A549 (cell line): ENCODE measurements around the gene TECR. TPM values are rescaled to one million over a fixed set of nuclear protein-coding genes. Genes with fewer than 3 reads are reported as not detected.

Source experiments
- ATAC-seq, 2 experiments: fragments of 200-7000 bp in 1 of 2; fragments of >200 bp in 1 of 2; cut with Nextera tagmentation in 1 of 2; cut with Tn5 transposase in 1 of 2; 3 replicates each; pipeline versions ENCODE4 v1.8.0 to v1.9.1; 2018 to 2020; ENCODE audit warnings: mild to moderate bottlenecking in 1 of 2, moderate library complexity in 1 of 2
- CTCF ChIA-PET: fragments of 300-600 bp; sonication (Branson Sonifier 250); formaldehyde crosslinking; extraction: SDS; loops from one replicate; lab custom pipeline; 2021; ENCODE audit warnings: antibody characterized with exemption, inconsistent platforms; lab: Yijun Ruan, JAX
- POLR2A ChIA-PET: fragments of 350-600 bp; formaldehyde crosslinking; extraction: SDS; loops from one replicate; lab custom pipeline; 2021; ENCODE audit warnings: antibody characterized with exemption, inconsistent platforms; lab: Yijun Ruan, JAX
- DNase-seq, 2 experiments: peaks; one replicate each; pipeline versions ENCODE4 v3.0.0 to v3.0.0-alpha.2; 2011 to 2016; ENCODE audit warnings: low read depth in 1 of 2, low spot score in 1 of 2
- FAIRE-seq: peaks from 2 replicates; lab custom pipeline; 2011; peaks lifted over from hg19 to GRCh38; lab: Jason Lieb, UNC
- H3K27ac ChIP-seq, 2 experiments: fragments of >200 bp; sonication (Bioruptor Twin); formaldehyde crosslinking; 3 replicates each; pipeline ENCODE4 v1.5.1; 2016 to 2017
- H3K4me1 ChIP-seq: fragments of >200 bp; sonication (Bioruptor Twin); formaldehyde crosslinking; 3 replicates; pipeline ENCODE4 v1.6.1; 2016
- H3K4me2 ChIP-seq: fragments of >200 bp; sonication (Bioruptor Twin); formaldehyde crosslinking; 3 replicates; pipeline ENCODE4 v1.6.1; 2016
- H3K4me3 ChIP-seq: fragments of >200 bp; sonication (Bioruptor Twin); formaldehyde crosslinking; 3 replicates; pipeline ENCODE4 v1.5.1; 2016
- H3K9me3 ChIP-seq: fragments of >200 bp; sonication (Bioruptor Twin); formaldehyde crosslinking; 3 replicates; pipeline ENCODE4 v1.6.1; 2016
- CBX2 ChIP-seq: fragments of 200-600 bp; sonication (generic); IDR thresholded peaks from 2 replicates; pipeline ENCODE4 v1.6.1; 2016; ENCODE audit warnings: low read depth, mild to moderate bottlenecking, borderline replicate concordance
- CBX8 ChIP-seq: fragments of 200-600 bp; sonication (generic); IDR thresholded peaks from 2 replicates; pipeline ENCODE4 v1.6.1; 2016
- CHD2 ChIP-seq: fragments of 150-350 bp; IDR thresholded peaks from 2 replicates; pipeline ENCODE4 v1.6.1; 2014; ENCODE audit warnings: low read length; ENCODE audit not compliant: partially characterized antibody
- CHD4 ChIP-seq: fragments of 200-600 bp; sonication (generic); IDR thresholded peaks from 2 replicates; pipeline ENCODE4 v1.6.1; 2016; ENCODE audit warnings: antibody characterized with exemption, mild to moderate bottlenecking, borderline replicate concordance
- EHMT2 ChIP-seq: fragments of 200-600 bp; sonication (generic); IDR thresholded peaks from 2 replicates; pipeline ENCODE4 v1.6.1; 2016; ENCODE audit warnings: antibody characterized with exemption, low read depth, mild to moderate bottlenecking, moderate library complexity
- ESRRA ChIP-seq: fragments of 150-350 bp; IDR thresholded peaks from 2 replicates; pipeline ENCODE4 v1.6.1; 2014; ENCODE audit warnings: mild to moderate bottlenecking, low read length, borderline replicate concordance
- FOSL2 ChIP-seq, 2 experiments: fragments of 450-650 bp in 1 of 2; fragments of >200 bp in 1 of 2; sonication (Bioruptor Twin) in 1 of 2; formaldehyde crosslinking; IDR thresholded peaks; 2 replicates each; pipeline versions ENCODE4 v1.5.0 to v1.6.1; 2016 to 2020; ENCODE audit warnings: mild to moderate bottlenecking in 1 of 2, moderate library complexity in 1 of 2
- FOXS1 ChIP-seq: fragments of 250-450 bp; sonication (Bioruptor Pico); IDR thresholded peaks from 2 replicates; pipeline ENCODE4 v1.5.0; 2020; ENCODE audit warnings: mild to moderate bottlenecking, moderate library complexity
- HDAC2 ChIP-seq: fragments of 200-600 bp; sonication (generic); IDR thresholded peaks from 2 replicates; pipeline ENCODE4 v1.6.1; 2016
- HEYL ChIP-seq: fragments of 250-450 bp; sonication (Bioruptor Pico); IDR thresholded peaks from 2 replicates; pipeline ENCODE4 v1.8.0; 2021; ENCODE audit warnings: mild to moderate bottlenecking, moderate library complexity
- HOXB13 ChIP-seq: fragments of 250-450 bp; sonication (Bioruptor Pico); IDR thresholded peaks from 2 replicates; pipeline ENCODE4 v1.5.0; 2020; ENCODE audit warnings: low read depth, mild to moderate bottlenecking, moderate library complexity
- JUNB ChIP-seq: fragments of >200 bp; sonication (Bioruptor Twin); formaldehyde crosslinking; IDR thresholded peaks from 2 replicates; pipeline ENCODE4 v1.6.1; 2016
- KDM5A ChIP-seq: fragments of 200-600 bp; sonication (generic); IDR thresholded peaks from 2 replicates; pipeline ENCODE4 v1.6.1; 2016; ENCODE audit warnings: antibody characterized with exemption, mild to moderate bottlenecking
- MAZ ChIP-seq: fragments of 150-350 bp; IDR thresholded peaks from 2 replicates; pipeline ENCODE4 v1.6.1; 2014; ENCODE audit warnings: antibody characterized with exemption, low read depth, low read length, borderline replicate concordance
- NPAS2 ChIP-seq: fragments of 250-450 bp; sonication (Bioruptor Pico); IDR thresholded peaks from 2 replicates; pipeline ENCODE4 v1.8.0; 2022; ENCODE audit warnings: mild to moderate bottlenecking, moderate library complexity, borderline replicate concordance
- NR3C1 ChIP-seq: fragments of >200 bp; sonication (Bioruptor Twin); formaldehyde crosslinking; IDR thresholded peaks from 3 replicates; pipeline ENCODE4 v1.6.1; 2017
- POLR2AphosphoS2 ChIP-seq: conservative IDR thresholded peaks from 2 replicates; pipeline ENCODE4 v1.6.1; 2012; ENCODE audit warnings: low read length, improper control_type of control experiment, inconsistent platforms
- RARB ChIP-seq: fragments of 250-450 bp; sonication (Bioruptor Pico); IDR thresholded peaks from 2 replicates; pipeline ENCODE4 v1.8.0; 2021; ENCODE audit warnings: mild to moderate bottlenecking, moderate library complexity
- SMC3 ChIP-seq: fragments of >200 bp; sonication (Bioruptor Twin); formaldehyde crosslinking; IDR thresholded peaks from 3 replicates; pipeline ENCODE4 v1.6.1; 2018; ENCODE audit warnings: inconsistent platforms
- TFCP2L1 ChIP-seq: fragments of 250-450 bp; sonication (Bioruptor Pico); IDR thresholded peaks from 2 replicates; pipeline ENCODE4 v1.5.0; 2021; ENCODE audit warnings: mild to moderate bottlenecking
- TP53 ChIP-seq: fragments of 250-450 bp; sonication (Bioruptor Pico); IDR thresholded peaks from 2 replicates; pipeline ENCODE4 v1.5.0; 2021; ENCODE audit warnings: mild to moderate bottlenecking, moderate library complexity
- ZSCAN20 ChIP-seq: fragments of 250-450 bp; sonication (Bioruptor Pico); IDR thresholded peaks from 2 replicates; pipeline ENCODE4 v1.8.0; 2022; ENCODE audit warnings: mild to moderate bottlenecking, moderate library complexity
- WGBS: methylation state at CpG from one replicate; pipeline ENCODE4 v1.1.6; 2017; ENCODE audit errors: missing lambda C conversion rate; 5-methylcytosine and 5-hydroxymethylcytosine counted together
- polyA plus RNA-seq, 4 experiments: library from polyadenylated mRNA; depleted of rRNA in 3 of 4; stranded (reverse); fragments of >200 nt; fragmentation: RNase III in 1 of 4; extraction: RNeasy Plus Mini Kit Qiagen cat#74134 plus additional on column Dnase treatment in 1 of 4; gene quantifications; 2 replicates in 3 of 4; 3 replicates in 1 of 4; pipeline ENCODE4 v1.2.3, GENCODE V29; 2011 to 2017
- TF ChIP-seq, protein P1 (sequence below): fragments of >200 bp; sonication (Bioruptor Twin); formaldehyde crosslinking; IDR thresholded peaks from 3 replicates; pipeline ENCODE4 v1.6.1; 2016
- TF ChIP-seq, protein P2 (sequence below): IDR thresholded peaks from 2 replicates; pipeline ENCODE4 v1.6.1; 2012

The TECR gene
- polyA plus RNA-seq, 2 of the 4 experiments (the other 2 are of a cell fraction) = 87.7 to 139 TPM

GRCh38 chr19:14512406-14512961 lies 16.9 kb upstream of the TECR start:
- POLR2A ChIA-PET = interaction anchor here (0.7 kb wide), 1 partner anchor 17 kb away, joined by 6 read pairs; no protein-coding TSS in a partner anchor

DNA sequence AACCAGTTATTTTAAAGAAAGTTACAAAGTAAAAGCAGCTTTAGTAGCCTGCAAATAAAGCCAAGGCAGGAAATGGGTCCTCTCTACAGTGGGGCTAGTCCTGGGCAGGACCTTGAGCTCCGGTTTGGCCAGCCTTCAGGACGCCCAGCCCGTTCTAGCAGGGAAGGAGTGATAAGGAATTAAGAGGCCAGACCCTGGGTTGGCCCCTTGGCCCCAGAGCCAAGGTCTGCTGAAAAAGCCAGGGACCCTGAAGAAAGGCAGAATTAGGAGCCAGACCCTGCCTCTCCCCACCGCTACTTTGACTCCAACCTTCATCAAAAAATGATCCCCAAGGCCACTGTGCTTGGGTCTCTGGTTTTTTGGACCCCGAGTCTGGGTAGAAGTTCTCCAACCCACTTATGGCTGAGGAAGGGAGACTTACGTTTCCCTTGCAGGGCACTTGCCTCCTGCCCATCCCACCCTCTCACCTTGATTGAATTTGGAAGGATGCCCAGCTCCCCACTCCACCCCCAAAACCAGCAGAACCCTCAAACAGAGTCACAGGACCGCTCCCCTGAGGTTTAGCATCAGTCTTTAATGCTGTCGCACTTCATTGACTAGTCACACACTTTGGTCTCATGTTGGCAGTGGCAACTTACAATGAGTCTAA lies 15.1 kb upstream of the TECR start:
- no peak for ATAC-seq
- TF ChIP-seq TFCP2L1 (no peak), CBX2 (no peak), KDM5A (no peak), POLR2AphosphoS2 (no peak; the same call in 1 of the 2 replicates), CHD2 (no peak), MAZ (no peak), JUNB (no peak), NPAS2 (CRISPR knock-in tag) (no peak), FOXS1 (CRISPR knock-in tag) (no peak)
- H3K4me1 ChIP-seq = peaks cover 60% of the 10 kb centered on the region
- no peak for DNase-seq
- peak overlapping the region; percentile 99 to 100; a peak in 4 of 6 replicates for H3K27ac ChIP-seq
- POLR2A ChIA-PET = no interaction called here
- FAIRE-seq = no peak
- CTCF ChIA-PET = interaction anchor here (1.0 to 1.9 kb wide), 4 partner anchors 8 to 42 kb away, joined by 3 to 11 read pairs (median 4); no protein-coding TSS in a partner anchor
- H3K4me2 ChIP-seq = peak overlapping the region; percentile 93
- no peak overlapping the region for H3K4me3 ChIP-seq
- 77% methylated on average over 8 of the region's 8 CpGs for WGBS
- H3K9me3 ChIP-seq = no peaks in the 10 kb centered on the region

More at GRCh38 chr19:14512406-14512961, 16.9 kb upstream of the TECR start:
- FAIRE-seq = no peak
- Histone ChIP-seq H3K27ac (peak overlapping the region; percentile 2 to 100; a peak in 4 of 6 replicates), H3K4me3 (no peak overlapping the region)
- ATAC-seq = no peak
- WGBS = 93% methylated on average over 14 of the region's 14 CpGs
- DNase-seq = no peak
- no peak for TF ChIP-seq JUNB
- no peak for TF ChIP-seq SMC3
- no peak for TF ChIP-seq ZSCAN20 (CRISPR knock-in tag)
- TF ChIP-seq HDAC2 = no peak
- no peak for TF ChIP-seq HEYL (CRISPR knock-in tag)
- no peak for TF ChIP-seq EHMT2
- TF ChIP-seq CHD4 = no peak
- TF ChIP-seq MAZ = no peak
- no peak for TF ChIP-seq TP53 (CRISPR knock-in tag)
- TF ChIP-seq ESRRA = no peak
- no peak for TF ChIP-seq FOSL2 (IDR thresholded peaks at IDR 0.05)
- no peak for TF ChIP-seq FOSL2 (CRISPR knock-in tag; IDR thresholded peaks at IDR 0.05)
- TF ChIP-seq, all 56 proteins: peak for 0
- H3K4me2 ChIP-seq = no peak overlapping the region
- peaks cover 71% of the 10 kb centered on the region for H3K4me1 ChIP-seq
- CTCF ChIA-PET = interaction anchor here (1.5 to 2.3 kb wide), 2 partner anchors 8 to 32 kb away, joined by 4 to 8 read pairs; no protein-coding TSS in a partner anchor
- no peaks in the 10 kb centered on the region for H3K9me3 ChIP-seq

DNA sequence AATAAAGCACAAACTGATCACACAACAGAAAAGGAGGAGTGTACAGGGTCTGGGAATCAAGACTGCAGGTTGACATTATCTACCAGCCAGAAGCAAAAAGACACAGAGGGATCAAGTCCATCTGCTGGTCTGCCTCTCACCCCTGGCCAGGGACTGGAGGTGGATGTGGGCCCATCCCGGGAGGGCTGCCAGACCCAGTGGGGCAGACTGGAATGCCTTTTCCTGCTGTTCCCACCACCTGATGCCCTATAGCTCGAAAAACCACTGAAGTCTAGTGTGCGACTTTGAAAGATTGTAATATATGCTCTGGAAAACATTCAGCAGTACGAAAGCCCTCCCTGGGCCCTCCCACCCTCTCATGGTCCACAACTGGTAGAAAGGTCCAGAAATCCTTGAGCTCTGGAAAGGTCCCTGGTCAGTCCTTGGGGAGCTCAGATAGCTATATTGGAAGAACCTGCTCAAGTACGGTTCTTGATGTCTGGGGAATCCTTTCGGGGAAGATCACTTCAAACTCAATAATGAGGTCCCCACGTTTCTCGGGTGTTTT lies 13.8 kb upstream of the TECR start:
- ChIA-PET CTCF (interaction anchor here (0.9 to 3.5 kb wide), 4 partner anchors 8 to 41 kb away, joined by 3 to 17 read pairs (median 3); no protein-coding TSS in a partner anchor), POLR2A (no interaction called here)
- Histone ChIP-seq H3K27ac (peak overlapping the region; percentile 99 to 100; a peak in 5 of 6 replicates), H3K4me1 (peaks cover 61% of the 10 kb centered on the region), H3K9me3 (no peaks in the 10 kb centered on the region), H3K4me2 (peak overlapping the region; percentile 93), H3K4me3 (peak overlapping the region; percentile 100)
- no peak for ATAC-seq
- 49% methylated on average over 8 of the region's 8 CpGs for WGBS
- no peak for FAIRE-seq
- TF ChIP-seq, protein P1, sequence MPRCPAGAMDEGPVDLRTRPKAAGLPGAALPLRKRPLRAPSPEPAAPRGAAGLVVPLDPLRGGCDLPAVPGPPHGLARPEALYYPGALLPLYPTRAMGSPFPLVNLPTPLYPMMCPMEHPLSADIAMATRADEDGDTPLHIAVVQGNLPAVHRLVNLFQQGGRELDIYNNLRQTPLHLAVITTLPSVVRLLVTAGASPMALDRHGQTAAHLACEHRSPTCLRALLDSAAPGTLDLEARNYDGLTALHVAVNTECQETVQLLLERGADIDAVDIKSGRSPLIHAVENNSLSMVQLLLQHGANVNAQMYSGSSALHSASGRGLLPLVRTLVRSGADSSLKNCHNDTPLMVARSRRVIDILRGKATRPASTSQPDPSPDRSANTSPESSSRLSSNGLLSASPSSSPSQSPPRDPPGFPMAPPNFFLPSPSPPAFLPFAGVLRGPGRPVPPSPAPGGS = no peak
- TF ChIP-seq CBX8 (no peak), RARB (CRISPR knock-in tag) (no peak), NR3C1 (no peak), CHD4 (no peak), MAZ (no peak), JUNB (no peak), CHD2 (no peak), HOXB13 (no peak), TP53 (CRISPR knock-in tag) (no peak)
- TF ChIP-seq, protein P2, sequence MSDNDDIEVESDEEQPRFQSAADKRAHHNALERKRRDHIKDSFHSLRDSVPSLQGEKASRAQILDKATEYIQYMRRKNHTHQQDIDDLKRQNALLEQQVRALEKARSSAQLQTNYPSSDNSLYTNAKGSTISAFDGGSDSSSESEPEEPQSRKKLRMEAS = no peak
- DNase-seq = no peak
